Retinal pigment epithelial cell (primary cell): ENCODE results near the gene NCK1.
A peak's percentile ranks its signal among the peaks of the same experiment; 100 is the strongest.

ENCODE experiments used
- DNase-seq: peaks from one replicate; pipeline ENCODE4 v3.0.0-alpha.2; 2010; ENCODE audit warnings: low read depth
- H3K4me3 ChIP-seq: 2 replicates; pipeline ENCODE4 v1.5.1; 2011; ENCODE audit warnings: mild to moderate bottlenecking, low read length, control low read depth, moderate library complexity
- CTCF ChIP-seq: conservative IDR thresholded peaks from 2 replicates; pipeline ENCODE4 v1.5.1; 2011; ENCODE audit warnings: low read depth, low read length, control low read depth, inconsistent platforms

NCK1 gene

DNA sequence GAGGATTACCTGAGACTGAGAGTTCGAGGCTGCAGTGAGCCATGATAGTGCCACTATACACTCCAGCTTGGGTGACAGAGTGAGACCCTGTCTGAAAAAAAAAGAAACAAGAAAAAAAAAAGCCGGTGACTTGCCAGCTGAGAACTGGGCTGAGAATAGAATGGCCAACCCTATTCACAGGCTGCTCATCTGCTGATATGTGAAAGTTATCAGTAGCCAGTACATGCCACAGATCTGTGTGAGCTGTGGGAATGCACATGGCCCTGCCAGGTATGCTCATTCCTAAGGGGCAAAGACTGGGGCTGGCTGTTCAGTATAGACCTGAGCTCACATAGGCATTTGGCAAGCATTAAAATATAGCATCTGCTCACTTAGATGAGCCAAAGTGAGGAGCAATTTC lies 126.6 kb downstream of the NCK1 start:
- TF ChIP-seq CTCF, result no peak
- no peak for DNase-seq
- H3K4me3 ChIP-seq, result no peak overlapping the region

GRCh38 chr3:136989781-136990524 lies 127.9 kb downstream of the NCK1 start:
- no peak overlapping the region for H3K4me3 ChIP-seq
- DNase-seq, result no peak
- TF ChIP-seq CTCF, result no peak

GRCh38 chr3:136990826-136991225 lies 128.8 kb downstream of the NCK1 start:
- DNase-seq, result no peak
- no peak for TF ChIP-seq CTCF
- no peak overlapping the region for H3K4me3 ChIP-seq

GRCh38 chr3:136992115-136992514 lies 130.1 kb downstream of the NCK1 start:
- H3K4me3 ChIP-seq, result no peak overlapping the region
- no peak for TF ChIP-seq CTCF
- no peak for DNase-seq

DNA sequence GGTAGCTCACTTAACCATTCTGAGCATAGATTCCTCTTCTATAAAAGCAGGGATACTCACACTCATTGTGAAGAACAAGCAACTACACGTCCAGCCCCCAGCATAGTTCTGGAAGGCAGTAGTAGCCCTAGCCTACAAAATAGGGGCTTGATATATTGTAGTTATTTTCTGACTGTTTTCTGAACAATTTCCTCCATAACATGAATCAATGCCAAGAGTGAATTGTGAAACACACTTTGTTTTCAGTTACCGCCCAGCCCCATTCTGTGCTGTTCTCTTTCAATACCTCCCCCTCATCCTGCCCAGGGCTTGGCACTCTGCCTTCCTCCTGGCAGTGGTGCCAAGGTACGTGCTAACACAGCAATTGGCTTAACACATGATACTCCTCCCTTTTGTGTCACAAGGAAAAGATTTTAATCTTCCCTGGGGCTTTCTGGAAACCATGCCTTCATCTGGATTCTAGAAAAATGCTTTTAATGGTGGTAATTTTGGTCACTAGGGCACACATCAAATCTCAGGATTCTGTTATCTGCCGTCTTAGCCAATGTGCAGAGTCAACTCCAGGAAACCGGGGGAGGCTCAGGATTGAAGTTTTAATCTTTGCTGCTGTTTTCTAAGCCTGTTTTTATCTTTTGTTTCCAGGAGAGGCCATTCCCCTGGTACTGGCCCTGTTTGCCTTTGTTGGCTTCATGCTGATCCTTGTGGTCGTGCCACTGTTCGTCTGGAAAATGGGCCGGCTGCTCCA lies 132.9 kb downstream of the NCK1 start:
- no peak overlapping the region for H3K4me3 ChIP-seq
- no peak for TF ChIP-seq CTCF
- peak; percentile 94 for DNase-seq

DNA sequence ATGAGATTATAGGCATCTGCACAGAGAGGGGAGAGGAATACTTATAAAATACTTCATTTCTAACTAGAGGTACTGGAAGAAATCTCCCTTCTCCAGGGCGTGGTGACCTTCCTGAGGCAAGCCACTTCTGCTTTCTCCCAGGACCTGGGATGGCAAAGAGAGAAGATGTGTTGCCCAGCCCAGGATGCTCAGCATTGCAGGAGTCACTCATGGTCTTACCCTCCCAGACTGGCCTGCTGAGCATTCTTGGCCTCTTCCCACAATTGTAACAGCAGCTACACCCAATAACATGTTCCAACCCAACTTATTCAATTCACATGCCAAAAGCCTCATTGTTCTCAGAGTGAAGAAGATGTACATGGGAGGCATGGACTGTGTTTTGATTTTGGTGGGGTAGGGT lies 133.6 kb downstream of the NCK1 start:
- TF ChIP-seq CTCF, result no peak
- no peak overlapping the region for H3K4me3 ChIP-seq
- no peak for DNase-seq
